ENCODE measurements around the gene PAK1.

- TF ChIP-seq CTCF (IDR thresholded peaks at IDR 0.05) (no peak), POLR2AphosphoS5 (IDR thresholded peaks at IDR 0.05) (no peak)
Measured at GRCh38 chr11:77301510-77301909, 172.4 kb downstream of the PAK1 start, which contains the start of gene GDPD4.
